ENCODE results near the gene CBARP. TPM values are rescaled to one million over a fixed set of nuclear protein-coding genes. Genes with fewer than 3 reads are reported as not detected.

CBARP gene
- total and polyA plus RNA-seq, 2 of the 13 experiments (the other 11 are each of a cell fraction or from before 2014, with no cell fraction given), result 1.2 to 1.4 TPM

DNA sequence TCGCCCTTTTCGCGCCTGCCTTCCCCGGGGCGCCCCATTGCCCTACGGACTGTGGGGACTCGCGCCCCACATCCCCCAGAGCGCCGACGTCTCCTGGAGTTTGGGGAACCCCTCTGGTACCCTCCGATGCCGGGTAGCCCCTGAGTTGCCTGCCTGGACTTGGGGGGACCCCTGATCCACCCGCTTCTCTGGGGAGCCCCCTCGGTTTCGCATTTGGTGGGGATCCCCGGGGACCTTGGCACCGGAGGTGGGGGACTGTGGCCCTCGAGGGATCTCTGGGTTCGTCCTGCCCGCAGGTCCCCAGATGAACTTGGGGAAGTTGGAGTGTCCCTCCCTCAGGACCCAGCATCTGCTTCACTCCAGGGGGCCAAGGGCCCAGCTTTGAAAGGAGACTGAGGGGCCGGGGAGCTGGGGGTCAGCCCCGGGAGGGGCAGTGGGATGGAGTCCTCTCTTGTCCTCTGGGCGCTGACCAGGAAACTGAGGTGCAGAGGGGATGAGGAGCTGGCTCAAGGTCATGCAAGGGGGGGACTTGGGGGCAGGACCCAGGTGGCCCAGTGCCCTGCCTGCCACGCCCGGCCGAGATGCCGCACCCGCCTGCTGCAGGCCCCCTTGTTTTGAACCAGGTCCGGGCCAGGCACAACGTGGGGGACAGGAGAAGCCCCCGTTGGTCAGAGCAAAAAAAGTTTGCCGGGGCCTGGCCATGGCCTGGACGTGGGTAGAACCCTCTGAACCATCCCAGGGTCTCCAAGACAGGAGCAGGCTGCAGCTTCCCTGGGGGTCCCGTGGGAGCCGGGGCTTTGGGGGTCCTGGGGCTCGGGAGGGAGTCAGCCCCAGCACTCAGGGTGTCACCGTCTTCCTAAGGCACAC lies 48.9 kb upstream of the CBARP start (continued):
- TF ChIP-seq MATR3 (CRISPR knock-in tag; IDR thresholded peaks at IDR 0.05) (no peak), CENPT (CRISPR knock-in tag; IDR thresholded peaks at IDR 0.05; ENCODE audit: low read depth) (no peak), NFYB (CRISPR knock-in tag; IDR thresholded peaks at IDR 0.05) (no peak), SPEN (CRISPR knock-in tag; IDR thresholded peaks at IDR 0.05; ENCODE audit: low read depth) (peak; percentile 12; the same call in 1 of the 2 replicates), THAP11 (CRISPR knock-in tag; IDR thresholded peaks at IDR 0.05) (no peak), SRY (CRISPR knock-in tag; IDR thresholded peaks at IDR 0.05) (0 out of 2 replicates have a peak, but pooled peaks have one; percentile 48), FOXJ3 (CRISPR knock-in tag; IDR thresholded peaks at IDR 0.05; ENCODE audit: borderline replicate concordance) (no peak), CAMTA2 (CRISPR knock-in tag; IDR thresholded peaks at IDR 0.05; ENCODE audit: borderline replicate concordance) (no peak)
- TF ChIP-seq, protein P1, sequence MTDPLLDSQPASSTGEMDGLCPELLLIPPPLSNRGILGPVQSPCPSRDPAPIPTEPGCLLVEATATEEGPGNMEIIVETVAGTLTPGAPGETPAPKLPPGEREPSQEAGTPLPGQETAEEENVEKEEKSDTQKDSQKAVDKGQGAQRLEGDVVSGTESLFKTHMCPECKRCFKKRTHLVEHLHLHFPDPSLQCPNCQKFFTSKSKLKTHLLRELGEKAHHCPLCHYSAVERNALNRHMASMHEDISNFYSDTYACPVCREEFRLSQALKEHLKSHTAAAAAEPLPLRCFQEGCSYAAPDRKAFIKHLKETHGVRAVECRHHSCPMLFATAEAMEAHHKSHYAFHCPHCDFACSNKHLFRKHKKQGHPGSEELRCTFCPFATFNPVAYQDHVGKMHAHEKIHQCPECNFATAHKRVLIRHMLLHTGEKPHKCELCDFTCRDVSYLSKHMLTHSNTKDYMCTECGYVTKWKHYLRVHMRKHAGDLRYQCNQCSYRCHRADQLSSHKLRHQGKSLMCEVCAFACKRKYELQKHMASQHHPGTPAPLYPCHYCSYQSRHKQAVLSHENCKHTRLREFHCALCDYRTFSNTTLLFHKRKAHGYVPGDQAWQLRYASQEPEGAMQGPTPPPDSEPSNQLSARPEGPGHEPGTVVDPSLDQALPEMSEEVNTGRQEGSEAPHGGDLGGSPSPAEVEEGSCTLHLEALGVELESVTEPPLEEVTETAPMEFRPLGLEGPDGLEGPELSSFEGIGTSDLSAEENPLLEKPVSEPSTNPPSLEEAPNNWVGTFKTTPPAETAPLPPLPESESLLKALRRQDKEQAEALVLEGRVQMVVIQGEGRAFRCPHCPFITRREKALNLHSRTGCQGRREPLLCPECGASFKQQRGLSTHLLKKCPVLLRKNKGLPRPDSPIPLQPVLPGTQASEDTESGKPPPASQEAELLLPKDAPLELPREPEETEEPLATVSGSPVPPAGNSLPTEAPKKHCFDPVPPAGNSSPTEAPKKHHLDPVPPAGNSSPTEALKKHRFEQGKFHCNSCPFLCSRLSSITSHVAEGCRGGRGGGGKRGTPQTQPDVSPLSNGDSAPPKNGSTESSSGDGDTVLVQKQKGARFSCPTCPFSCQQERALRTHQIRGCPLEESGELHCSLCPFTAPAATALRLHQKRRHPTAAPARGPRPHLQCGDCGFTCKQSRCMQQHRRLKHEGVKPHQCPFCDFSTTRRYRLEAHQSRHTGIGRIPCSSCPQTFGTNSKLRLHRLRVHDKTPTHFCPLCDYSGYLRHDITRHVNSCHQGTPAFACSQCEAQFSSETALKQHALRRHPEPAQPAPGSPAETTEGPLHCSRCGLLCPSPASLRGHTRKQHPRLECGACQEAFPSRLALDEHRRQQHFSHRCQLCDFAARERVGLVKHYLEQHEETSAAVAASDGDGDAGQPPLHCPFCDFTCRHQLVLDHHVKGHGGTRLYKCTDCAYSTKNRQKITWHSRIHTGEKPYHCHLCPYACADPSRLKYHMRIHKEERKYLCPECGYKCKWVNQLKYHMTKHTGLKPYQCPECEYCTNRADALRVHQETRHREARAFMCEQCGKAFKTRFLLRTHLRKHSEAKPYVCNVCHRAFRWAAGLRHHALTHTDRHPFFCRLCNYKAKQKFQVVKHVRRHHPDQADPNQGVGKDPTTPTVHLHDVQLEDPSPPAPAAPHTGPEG (CRISPR knock-in tag; IDR thresholded peaks at IDR 0.05), result 0 out of 2 replicates have a peak, but pooled peaks have one; percentile 14
- TF ChIP-seq, protein P2, sequence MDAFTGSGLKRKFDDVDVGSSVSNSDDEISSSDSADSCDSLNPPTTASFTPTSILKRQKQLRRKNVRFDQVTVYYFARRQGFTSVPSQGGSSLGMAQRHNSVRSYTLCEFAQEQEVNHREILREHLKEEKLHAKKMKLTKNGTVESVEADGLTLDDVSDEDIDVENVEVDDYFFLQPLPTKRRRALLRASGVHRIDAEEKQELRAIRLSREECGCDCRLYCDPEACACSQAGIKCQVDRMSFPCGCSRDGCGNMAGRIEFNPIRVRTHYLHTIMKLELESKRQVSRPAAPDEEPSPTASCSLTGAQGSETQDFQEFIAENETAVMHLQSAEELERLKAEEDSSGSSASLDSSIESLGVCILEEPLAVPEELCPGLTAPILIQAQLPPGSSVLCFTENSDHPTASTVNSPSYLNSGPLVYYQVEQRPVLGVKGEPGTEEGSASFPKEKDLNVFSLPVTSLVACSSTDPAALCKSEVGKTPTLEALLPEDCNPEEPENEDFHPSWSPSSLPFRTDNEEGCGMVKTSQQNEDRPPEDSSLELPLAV (CRISPR knock-in tag; conservative IDR thresholded peaks at IDR 0.05; ENCODE audit: low read depth), result no peak
- TF ChIP-seq, protein P3, sequence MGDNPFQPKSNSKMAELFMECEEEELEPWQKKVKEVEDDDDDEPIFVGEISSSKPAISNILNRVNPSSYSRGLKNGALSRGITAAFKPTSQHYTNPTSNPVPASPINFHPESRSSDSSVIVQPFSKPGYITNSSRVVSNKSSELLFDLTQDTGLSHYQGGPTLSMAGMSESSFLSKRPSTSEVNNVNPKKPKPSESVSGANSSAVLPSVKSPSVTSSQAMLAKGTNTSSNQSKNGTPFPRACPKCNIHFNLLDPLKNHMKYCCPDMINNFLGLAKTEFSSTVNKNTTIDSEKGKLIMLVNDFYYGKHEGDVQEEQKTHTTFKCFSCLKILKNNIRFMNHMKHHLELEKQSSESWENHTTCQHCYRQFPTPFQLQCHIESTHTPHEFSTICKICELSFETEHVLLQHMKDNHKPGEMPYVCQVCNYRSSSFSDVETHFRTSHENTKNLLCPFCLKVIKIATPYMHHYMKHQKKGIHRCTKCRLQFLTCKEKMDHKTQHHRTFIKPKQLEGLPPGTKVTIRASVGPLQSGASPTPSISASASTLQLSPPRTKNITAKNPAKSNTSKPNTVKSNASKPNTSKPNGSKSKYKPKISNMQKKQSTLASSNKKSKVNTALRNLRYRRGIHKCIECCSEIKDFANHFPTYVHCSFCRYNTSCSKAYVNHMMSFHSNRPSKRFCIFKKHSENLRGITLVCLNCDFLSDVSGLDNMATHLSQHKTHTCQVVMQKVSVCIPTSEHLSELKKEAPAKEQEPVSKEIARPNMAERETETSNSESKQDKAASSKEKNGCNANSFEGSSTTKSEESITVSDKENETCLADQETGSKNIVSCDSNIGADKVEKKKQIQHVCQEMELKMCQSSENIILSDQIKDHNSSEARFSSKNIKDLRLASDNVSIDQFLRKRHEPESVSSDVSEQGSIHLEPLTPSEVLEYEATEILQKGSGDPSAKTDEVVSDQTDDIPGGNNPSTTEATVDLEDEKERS (CRISPR knock-in tag; IDR thresholded peaks at IDR 0.05), result no peak
